ENCODE measurements around the gene AOPEP. TPM values are rescaled to one million over a fixed set of nuclear protein-coding genes. Genes with fewer than 3 reads are reported as not detected.

AOPEP gene
- polyA plus RNA-seq, 1 donor from 2014 or later = 10.0 TPM

DNA sequence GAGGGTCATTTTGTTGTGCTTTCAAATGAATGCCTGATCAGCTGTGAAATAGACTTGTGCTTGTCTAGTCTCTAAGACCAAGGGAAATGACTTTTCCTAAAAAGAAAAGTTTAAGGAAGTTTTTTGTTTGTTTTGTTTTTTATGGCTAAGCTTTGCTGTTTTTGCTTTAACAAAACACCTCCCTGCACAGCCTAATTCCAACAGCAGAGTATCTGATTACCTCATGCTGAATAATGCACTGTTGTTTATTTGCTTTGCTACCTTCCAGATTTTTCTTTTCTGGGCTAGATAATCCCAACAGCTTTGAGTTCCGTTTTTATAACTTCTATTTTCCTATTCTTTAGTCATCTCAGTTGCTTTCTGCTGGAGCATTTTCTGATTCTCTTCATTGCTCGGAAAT, 95.8 kb downstream of the AOPEP start:
- Histone ChIP-seq H3K9ac (ENCODE audit: low read length) (no peak overlapping the region), H3F3A (ENCODE audit: insufficient read depth, low read length, poor library complexity, severe bottlenecking) (no peaks in the 10 kb centered on the region), H3K9me2 (ENCODE audit: insufficient read depth, low read length) (no peaks in the 10 kb centered on the region), H4K20me1 (ENCODE audit: insufficient read depth) (no peaks in the 10 kb centered on the region), H3K27ac (ENCODE audit: low read length) (no peak overlapping the region), H3K79me2 (replicated peaks; ENCODE audit: insufficient read depth, low read length) (no peaks in the 10 kb centered on the region), H3K27me3 (ENCODE audit: insufficient read depth, low read depth, low read length) (no peaks in the 10 kb centered on the region), H3K36me3 (ENCODE audit: insufficient read depth, low read length) (no peaks in the 10 kb centered on the region), H3K4me2 (ENCODE audit: low read length) (no peak overlapping the region), H3K9me3 (ENCODE audit: low read length) (no peaks in the 10 kb centered on the region), H2AFZ (ENCODE audit: low read depth, low read length) (no peak overlapping the region), H3K4me3 (ENCODE audit: low read length) (no peak overlapping the region)
- TF ChIP-seq EP300 (conservative IDR thresholded peaks at IDR 0.05; ENCODE audit: poor library complexity, severe bottlenecking) (no peak), SMC3 (conservative IDR thresholded peaks at IDR 0.05; ENCODE audit: poor library complexity) (no peak), MXI1 (conservative IDR thresholded peaks at IDR 0.05; ENCODE audit: poor library complexity, severe bottlenecking) (no peak), POLR2AphosphoS5 (IDR thresholded peaks at IDR 0.05) (no peak), TAF1 (IDR thresholded peaks at IDR 0.05; ENCODE audit: low read depth) (no peak), EZH2 (IDR thresholded peaks at IDR 0.05; ENCODE audit: borderline replicate concordance, insufficient read depth, low read length, poor library complexity, severe bottlenecking) (no peak), RAD21 (conservative IDR thresholded peaks at IDR 0.05) (no peak)
- TF ChIP-seq, protein P1, sequence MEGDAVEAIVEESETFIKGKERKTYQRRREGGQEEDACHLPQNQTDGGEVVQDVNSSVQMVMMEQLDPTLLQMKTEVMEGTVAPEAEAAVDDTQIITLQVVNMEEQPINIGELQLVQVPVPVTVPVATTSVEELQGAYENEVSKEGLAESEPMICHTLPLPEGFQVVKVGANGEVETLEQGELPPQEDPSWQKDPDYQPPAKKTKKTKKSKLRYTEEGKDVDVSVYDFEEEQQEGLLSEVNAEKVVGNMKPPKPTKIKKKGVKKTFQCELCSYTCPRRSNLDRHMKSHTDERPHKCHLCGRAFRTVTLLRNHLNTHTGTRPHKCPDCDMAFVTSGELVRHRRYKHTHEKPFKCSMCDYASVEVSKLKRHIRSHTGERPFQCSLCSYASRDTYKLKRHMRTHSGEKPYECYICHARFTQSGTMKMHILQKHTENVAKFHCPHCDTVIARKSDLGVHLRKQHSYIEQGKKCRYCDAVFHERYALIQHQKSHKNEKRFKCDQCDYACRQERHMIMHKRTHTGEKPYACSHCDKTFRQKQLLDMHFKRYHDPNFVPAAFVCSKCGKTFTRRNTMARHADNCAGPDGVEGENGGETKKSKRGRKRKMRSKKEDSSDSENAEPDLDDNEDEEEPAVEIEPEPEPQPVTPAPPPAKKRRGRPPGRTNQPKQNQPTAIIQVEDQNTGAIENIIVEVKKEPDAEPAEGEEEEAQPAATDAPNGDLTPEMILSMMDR (IDR thresholded peaks at IDR 0.05; ENCODE audit: poor library complexity, severe bottlenecking) = no peak
- TF ChIP-seq, protein P2, sequence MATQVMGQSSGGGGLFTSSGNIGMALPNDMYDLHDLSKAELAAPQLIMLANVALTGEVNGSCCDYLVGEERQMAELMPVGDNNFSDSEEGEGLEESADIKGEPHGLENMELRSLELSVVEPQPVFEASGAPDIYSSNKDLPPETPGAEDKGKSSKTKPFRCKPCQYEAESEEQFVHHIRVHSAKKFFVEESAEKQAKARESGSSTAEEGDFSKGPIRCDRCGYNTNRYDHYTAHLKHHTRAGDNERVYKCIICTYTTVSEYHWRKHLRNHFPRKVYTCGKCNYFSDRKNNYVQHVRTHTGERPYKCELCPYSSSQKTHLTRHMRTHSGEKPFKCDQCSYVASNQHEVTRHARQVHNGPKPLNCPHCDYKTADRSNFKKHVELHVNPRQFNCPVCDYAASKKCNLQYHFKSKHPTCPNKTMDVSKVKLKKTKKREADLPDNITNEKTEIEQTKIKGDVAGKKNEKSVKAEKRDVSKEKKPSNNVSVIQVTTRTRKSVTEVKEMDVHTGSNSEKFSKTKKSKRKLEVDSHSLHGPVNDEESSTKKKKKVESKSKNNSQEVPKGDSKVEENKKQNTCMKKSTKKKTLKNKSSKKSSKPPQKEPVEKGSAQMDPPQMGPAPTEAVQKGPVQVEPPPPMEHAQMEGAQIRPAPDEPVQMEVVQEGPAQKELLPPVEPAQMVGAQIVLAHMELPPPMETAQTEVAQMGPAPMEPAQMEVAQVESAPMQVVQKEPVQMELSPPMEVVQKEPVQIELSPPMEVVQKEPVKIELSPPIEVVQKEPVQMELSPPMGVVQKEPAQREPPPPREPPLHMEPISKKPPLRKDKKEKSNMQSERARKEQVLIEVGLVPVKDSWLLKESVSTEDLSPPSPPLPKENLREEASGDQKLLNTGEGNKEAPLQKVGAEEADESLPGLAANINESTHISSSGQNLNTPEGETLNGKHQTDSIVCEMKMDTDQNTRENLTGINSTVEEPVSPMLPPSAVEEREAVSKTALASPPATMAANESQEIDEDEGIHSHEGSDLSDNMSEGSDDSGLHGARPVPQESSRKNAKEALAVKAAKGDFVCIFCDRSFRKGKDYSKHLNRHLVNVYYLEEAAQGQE (IDR thresholded peaks at IDR 0.05; ENCODE audit: borderline replicate concordance) = no peak

DNA sequence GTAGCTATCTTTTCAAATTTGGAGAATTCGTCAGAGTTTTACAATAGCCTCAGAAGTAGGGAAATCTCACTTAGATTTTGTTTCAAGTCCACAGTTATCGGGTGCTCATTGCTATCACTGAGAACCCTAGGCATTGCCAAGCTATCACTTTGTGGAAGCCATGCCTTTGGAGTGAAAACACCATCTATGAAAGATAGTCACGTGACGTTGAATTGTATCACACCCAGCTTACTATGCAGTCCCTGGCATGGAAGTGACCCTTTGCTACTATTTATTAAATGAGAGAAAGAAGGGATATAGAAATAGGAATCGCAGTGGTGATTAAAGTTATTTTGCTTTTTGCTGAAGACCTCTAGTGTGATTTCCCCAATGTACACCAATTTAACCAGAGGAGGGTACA, 97.2 kb downstream of the AOPEP start:
- Histone ChIP-seq H4K20me1 (ENCODE audit: insufficient read depth) (no peaks in the 10 kb centered on the region), H2AFZ (ENCODE audit: low read depth, low read length) (no peak overlapping the region), H3K27me3 (ENCODE audit: insufficient read depth, low read depth, low read length) (no peaks in the 10 kb centered on the region), H3K9me3 (ENCODE audit: low read length) (no peaks in the 10 kb centered on the region), H3K79me2 (replicated peaks; ENCODE audit: insufficient read depth, low read length) (no peaks in the 10 kb centered on the region), H3K36me3 (ENCODE audit: insufficient read depth, low read length) (no peaks in the 10 kb centered on the region), H3K4me2 (ENCODE audit: low read length) (no peak overlapping the region), H3K4me3 (ENCODE audit: low read length) (no peak overlapping the region), H3F3A (ENCODE audit: insufficient read depth, low read length, poor library complexity, severe bottlenecking) (no peaks in the 10 kb centered on the region), H3K9ac (ENCODE audit: low read length) (no peak overlapping the region), H3K27ac (ENCODE audit: low read length) (no peak overlapping the region), H3K9me2 (ENCODE audit: insufficient read depth, low read length) (no peaks in the 10 kb centered on the region)
- TF ChIP-seq, protein P1 (IDR thresholded peaks at IDR 0.05; ENCODE audit: poor library complexity, severe bottlenecking) = no peak
- TF ChIP-seq MXI1 (conservative IDR thresholded peaks at IDR 0.05; ENCODE audit: poor library complexity, severe bottlenecking) (no peak), EP300 (conservative IDR thresholded peaks at IDR 0.05; ENCODE audit: poor library complexity, severe bottlenecking) (no peak), SMC3 (conservative IDR thresholded peaks at IDR 0.05; ENCODE audit: poor library complexity) (no peak), TAF1 (IDR thresholded peaks at IDR 0.05; ENCODE audit: low read depth) (no peak), POLR2AphosphoS5 (IDR thresholded peaks at IDR 0.05) (no peak), RAD21 (conservative IDR thresholded peaks at IDR 0.05) (no peak), EZH2 (IDR thresholded peaks at IDR 0.05; ENCODE audit: borderline replicate concordance, insufficient read depth, low read length, poor library complexity, severe bottlenecking) (no peak)
- TF ChIP-seq, protein P2 (IDR thresholded peaks at IDR 0.05; ENCODE audit: borderline replicate concordance) = no peak
